Stimulated activated CD8-positive, alpha-beta memory T cell treated with anti-CD3 and anti-CD28 coated beads, Interleukin-12 subunit alpha, Interleukin-12 subunit beta, amount 100 ng/mL, for 4 hours (primary cell): ENCODE data around the gene CCR7.
A peak's percentile ranks its signal among the peaks of the same experiment; 100 is the strongest.

Source experiments
- DNase-seq: peaks from one replicate; pipeline ENCODE4 v3.0.0-alpha.2; 2020; ENCODE audit warnings: low read depth

Gene CCR7, protein sequence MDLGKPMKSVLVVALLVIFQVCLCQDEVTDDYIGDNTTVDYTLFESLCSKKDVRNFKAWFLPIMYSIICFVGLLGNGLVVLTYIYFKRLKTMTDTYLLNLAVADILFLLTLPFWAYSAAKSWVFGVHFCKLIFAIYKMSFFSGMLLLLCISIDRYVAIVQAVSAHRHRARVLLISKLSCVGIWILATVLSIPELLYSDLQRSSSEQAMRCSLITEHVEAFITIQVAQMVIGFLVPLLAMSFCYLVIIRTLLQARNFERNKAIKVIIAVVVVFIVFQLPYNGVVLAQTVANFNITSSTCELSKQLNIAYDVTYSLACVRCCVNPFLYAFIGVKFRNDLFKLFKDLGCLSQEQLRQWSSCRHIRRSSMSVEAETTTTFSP

DNA sequence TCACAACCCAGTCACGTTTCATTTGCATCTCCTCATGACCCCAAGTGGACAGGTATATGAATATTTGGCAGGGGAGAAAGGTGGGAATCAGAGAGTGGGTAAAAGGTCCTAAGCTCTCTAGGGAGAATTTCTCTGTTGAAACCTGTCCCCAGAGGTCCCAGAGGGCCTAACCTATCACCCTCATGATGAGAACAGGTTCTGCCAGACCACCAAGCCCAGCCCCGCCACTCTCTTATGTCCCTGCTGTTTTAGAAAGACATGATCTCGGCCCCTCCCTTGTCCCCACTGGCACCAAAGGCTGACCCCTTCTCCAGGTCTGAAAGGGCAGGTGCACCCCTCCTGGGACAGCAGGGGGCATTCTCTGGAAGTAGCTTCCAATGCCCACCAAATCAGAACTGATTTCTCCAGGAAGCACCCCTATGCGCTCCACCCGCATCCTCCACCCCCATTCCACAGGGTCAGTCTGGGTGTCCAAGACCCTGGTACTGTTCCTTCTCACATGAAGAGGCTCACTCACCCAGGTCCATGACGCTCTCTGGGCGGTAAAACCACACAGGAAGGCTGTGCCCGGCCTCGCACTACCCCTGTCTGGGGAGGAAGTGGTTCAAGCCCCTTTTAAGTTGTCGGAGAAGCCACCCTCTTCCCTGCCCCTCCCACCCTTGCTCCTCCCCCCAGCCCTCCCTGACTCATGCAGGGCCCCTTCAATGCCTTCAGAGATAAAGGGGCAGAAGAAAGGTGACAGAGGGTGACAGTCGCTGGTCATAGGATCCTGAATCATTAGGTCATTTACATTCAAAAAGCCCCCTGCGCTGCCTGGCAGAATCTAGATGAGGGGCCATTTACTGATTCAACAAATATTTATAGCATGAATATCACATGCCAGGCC lies at the start of gene CCR7:
CCR7 (minus strand) TSS at position 590 of the 886 bp plus-strand sequence; CDS start at position 527, 63 bp downstream.
- DNase-seq, result peak; percentile 67

DNA sequence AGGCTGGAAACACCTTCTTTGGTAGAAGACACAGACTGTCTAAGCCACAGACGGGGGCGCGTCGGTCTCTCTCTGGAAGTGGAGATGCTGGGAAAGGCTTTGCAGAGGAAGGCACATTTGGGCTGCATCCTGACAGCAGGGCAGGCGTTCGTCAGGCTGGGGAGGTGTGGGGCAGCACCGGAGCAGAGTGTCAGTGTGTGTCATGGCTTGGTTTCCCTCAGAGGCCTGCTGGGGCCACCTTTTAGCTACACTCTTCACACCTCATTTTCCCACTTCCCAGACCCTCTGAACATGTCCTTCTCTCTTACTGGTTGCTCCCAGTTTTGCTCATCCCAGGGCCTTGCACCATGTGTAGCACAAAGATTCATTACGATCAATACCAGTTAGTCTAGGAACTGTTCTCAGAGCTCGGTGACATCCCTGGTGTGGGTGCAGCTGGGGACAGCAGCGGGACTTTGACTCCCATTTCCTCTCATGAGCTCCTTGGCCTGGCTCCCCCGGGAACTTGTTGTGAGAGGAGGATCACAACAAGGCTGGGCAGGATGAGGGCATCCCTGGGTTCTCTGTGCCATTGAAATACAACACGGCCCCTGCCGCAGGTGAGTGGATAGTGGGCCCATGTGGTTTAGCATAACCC lies 49.3 kb upstream of the CCR7 start:
- DNase-seq, result no peak

DNA sequence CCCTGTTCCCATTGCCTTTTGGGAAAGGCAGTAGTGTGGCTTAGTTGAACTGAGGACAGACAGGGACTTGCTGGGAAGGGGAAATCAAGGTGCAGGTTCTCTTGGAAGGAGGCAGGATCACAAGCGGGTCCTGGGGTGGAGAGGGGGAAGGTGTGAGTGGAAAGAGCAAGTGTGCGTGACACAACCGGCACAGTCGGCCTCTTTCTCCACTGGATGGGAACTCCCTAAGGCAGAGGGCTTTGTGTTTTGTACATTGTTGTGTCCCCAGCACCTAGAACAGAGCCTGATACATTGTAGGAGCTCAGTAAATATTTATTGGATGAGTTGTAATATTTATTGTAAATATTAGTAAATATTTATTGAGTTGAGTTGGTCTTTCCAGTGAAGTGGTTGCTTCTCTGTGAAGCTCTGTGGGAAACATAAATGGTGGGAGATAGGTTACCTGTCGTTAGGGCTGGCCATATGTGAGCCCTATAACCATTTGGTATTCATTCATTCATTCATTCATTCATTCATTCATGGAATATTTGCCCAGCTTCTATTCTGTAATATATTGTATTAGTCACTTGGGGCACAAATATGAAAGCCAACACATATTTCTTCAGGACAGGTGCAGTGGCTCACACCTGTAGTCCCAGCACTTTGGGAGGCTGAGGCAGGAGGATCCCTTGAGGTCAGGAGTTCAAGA lies 48.3 kb upstream of the CCR7 start:
- no peak for DNase-seq

DNA sequence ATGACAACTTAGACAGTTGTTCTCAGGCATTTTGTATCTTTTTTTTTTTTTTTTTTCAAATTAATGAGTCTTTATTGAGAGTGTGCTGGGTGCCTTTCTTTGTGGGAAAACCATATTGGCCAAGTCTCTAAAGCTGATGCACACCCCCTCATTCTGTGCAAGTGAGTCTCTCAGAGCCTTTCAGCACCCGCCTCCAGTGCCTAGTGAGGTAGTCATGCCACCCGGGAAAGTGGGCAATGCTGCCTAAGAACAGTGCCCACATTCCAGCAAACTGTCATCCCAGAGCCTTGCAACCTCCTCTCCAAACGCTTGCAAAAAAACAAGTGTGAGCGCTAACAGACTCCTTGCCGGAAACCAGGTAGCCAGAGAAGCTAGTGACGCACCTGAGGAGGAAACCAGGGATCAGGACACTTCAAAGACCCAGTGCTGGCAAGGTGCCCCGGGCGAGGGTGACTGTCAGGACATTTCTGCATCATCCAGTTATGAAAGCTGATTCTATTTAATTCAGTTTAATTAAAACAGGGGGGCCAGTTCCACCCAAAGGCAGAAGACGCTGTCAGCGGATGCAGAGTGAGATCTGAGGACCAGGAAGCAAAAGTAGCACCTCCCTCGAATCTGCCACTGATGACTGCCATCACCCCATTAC lies 47.5 kb upstream of the CCR7 start:
- DNase-seq, result no peak

DNA sequence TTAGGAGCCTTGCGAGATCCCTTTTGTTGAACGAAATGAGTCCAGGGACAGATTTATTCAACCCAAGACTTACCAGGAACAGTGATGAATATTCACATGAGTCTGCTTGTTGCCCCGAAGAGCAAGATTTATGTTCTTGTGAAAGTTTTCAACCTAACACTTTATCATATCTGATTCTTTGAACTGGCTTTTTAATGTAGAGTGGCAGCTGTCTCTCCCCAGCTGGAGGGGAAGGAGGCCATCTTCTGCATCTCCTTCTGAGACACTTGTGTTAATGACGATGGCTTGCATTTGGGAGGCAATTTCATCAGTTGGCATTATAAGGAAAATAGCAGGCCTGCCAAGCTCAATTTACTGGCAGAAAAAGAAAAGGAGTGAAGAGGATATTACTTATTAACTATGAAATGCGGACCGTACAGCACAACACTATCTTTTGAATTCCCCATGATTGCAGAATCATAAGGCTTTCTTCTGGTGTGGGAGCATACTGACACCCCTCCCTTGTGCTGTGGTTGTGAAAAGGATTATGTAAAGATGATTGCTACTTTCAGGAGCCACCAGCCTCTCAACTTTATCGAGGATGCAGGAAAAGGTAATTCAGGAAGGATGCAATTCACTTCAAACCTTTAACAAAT lies 46.7 kb upstream of the CCR7 start:
- no peak for DNase-seq

DNA sequence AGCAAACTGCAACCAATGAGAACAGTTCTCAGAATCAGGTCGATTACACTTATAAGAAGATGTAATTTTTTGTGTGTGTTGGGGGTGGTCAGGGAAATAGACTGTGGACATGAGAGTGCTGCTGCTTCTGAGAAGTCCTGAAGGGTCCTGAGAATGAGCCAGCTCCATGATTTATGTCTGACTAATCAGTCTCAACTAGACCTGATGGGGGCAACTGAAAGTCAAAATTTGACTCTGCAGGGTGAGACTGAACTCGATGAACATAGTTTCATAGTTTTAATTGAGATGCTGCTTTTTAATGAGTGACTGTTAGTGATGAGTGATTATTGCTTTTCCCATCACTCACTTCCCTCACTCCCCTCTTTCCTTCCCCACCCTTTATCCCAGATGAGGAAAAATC lies 45.1 kb upstream of the CCR7 start:
- no peak for DNase-seq

DNA sequence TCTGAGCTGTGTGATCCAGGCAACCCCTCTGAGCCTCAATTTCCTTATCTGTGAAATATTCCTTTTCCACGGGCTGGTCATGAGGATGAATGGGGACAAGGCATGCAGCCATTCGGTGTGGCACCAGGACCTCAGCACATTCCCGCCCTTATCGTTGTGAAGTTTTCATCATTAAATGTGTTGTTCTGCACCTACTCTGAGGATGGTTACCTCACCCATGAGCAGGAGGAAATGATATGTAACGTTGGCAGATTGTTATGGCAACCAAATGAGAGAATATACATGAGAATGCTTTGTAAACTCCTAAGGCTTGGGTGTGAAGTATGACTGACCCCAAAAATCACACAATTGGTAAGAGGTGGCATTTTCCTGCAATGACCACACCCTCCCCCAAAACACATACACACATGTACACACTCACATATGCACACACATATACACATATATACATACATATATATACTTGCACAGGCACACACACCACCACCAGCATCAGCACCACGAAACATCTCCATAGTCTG lies 42.8 kb upstream of the CCR7 start:
- no peak for DNase-seq

DNA sequence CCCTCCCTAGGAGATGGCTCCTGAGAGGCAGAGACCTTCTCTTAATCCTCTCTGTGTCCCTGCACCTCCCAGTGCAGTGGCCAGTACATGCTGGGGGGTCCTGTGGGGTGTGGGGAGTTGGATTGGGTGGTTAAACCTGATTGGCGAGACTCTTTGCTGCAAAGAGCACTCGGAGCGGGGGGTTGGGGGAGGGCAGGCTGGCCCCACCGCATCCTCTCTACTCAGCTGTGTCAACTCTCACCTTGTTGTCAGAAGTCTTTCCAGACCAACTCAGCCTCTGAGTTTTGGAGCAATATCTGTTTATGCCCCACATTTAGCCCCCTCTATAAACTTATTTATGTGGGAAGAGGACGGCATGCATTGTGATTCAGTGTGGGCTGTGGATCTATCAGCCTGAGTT lies 42.4 kb upstream of the CCR7 start:
- DNase-seq, result no peak

DNA sequence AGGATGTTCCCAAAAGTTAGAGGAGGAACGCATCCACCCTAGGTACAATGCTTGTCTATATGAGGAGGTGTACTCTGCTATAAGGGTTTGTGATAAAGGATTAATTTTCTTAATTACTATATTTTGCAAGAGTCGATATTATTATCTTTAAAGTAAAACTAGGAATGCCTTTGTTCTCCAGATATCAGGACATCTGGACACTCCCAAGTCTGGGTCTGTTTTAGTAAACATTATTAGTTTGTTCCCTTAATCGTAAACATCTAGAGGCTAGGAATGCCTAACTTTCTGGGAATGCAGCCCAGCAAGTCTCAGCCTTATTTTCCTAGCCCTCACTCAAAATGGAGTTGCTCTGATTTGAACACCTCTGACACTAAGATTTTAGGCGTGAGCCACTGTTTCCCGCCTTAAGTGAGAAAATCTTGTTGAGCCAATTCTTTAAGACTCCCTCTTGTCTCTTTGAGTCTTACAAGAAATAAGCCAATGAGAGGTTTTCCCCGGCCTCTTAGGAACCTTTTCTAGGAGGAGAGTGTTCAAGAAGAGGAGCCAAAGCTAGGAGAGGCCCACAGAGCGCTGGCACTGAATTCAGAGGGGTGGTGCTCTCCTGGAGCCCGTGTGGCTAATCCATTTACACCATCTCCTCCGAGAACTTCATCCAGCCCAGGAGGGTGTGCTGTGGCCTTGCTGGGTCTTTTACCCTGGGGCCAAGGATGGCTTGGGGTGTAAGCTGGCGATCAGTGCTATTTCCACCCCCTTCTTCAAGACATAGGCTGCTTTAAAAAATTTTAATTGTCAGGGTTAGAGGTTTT lies 41.5 kb upstream of the CCR7 start:
- DNase-seq, result no peak

DNA sequence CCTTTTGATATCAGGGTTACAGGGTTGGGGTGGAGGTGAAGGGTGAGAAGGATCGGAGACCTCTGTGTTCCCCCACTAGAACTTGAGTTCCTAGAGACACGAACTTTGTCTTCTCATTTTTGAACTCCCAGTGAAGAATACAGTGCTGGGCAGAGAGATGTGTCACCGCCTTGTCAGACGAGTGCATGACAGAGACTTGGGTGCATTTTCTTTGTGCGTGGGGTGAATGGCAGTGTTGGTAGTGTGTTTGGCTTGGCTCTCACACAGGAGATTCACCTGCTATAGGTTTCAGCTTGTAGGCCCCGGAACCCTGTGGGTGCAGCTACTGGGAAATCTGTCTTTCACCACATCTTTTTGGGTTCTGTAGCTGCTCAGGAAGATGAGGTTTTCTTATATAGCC lies 40.0 kb upstream of the CCR7 start:
- no peak for DNase-seq

DNA sequence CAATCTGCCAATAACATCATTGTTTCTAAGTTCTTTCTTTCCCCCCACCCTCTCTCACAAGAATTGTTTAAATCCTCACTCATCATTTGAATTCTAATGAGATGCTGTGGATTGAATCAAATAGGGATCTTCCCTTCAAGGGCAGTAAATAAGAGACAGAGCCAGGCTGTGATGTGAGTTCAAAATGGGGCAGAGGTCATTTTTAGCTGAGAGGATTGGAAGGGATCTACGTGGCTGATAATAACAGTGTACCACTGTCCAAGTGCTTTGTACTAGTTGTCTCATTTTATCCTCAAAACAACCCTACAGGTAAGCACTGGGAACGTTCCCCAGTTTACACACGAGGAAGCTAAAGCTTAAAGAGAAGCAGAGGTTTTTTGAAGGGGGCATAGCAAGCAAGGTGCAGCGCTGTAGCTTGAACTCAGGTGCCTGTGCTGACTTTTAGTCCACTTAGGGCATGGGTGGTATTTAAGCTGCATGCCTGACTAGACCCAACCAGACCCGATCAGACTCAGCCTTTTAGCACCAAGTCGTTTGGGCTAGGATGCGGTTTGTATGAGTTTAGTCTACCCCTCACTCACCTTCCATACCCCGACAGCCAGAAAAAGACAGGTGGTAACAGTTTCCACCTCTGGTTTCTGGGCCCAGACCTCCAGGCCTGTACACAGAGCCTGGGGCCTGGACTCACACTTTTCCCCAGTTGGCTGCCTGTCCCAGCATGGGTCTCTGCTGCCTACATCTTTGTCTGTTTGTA lies 39.2 kb upstream of the CCR7 start:
- no peak for DNase-seq

DNA sequence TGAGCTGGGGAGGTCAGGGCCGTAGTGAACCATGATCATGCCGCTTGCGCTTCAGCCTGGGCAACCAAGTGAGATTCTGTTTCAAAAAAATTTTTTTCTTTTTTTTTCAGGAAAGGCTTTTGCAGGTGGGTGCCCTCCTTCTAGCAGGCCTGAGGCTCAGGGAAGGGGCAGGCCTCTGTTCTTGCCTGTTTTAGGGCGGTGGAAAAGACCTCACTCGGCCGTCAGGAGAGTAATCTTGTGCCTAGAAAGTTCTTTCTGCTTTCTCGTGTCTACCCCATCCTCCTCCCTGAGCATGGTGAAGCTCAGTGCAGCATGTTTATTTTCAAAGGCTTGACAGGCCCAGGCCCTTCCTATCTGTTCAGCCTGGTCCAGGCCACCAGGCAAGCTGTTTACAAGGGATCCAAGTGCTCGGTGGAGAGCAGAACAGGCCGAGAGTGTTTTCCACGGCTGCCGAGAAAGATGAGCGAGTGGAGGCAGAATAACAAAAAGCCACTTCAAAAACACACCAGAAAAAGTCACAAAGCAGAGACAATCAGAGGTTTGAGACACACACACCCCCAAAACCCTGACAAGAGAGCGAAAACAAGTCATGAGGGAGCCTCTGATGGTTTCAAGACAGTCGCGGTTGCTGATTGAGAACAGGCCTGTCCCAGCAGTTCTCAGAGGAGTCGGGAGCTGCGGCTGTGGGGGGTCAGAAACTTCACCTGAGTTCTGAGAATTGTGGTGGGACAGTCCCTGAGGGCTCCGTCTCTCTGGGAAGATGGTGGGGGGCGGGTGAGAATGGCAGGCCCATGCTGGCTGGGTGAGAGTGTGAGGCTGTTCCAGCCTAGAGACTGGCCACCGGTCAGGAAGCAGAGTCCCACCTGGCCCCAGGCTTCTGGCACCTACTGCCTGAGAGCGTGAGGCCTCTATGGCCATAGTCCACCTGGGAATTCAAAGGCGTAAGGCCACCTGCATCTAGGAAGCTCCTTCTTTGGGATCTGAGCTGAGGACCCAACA lies 37.5 kb upstream of the CCR7 start:
- no peak for DNase-seq

DNA sequence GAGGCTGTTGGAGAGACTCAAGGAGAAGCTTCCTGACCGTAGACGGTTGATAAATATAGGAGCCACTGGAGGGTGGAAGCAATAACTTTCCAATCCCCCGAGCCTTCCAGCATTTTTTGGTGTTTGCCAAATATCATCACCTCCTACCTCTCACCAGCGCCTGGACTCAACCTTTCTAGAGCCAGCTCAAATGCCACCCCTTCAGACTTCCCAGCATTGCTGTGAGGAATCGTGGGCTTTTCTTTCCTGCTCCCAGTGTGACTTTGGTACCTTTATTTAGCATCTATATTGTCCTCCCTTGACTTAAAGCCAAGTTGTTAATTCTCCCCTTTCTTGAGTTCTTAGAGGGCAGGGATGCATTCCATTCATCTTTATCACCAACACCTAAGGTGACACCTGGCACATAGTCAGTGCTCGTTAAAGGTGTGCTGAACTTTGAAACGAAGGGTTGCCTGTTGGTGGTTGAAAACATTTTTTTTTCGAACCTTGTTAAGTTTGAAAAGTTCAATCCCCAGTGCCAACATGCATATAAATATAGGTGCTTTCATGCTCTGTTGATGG lies 35.3 kb upstream of the CCR7 start:
- DNase-seq, result no peak

DNA sequence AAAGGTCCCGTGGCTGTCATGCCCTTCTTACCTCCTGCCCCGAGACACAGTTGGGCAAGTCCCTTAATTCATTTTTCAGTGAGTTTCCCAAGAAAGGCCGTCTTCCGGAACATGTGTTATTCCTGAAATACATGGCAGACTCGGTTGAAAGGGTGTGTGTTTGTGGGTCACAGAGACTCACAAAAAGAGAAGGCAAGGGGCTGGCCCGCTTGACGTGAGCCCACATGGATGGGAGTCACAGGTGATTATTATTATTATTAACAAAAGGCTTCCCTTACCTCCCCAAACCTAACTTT lies 34.1 kb upstream of the CCR7 start:
- DNase-seq, result no peak

DNA sequence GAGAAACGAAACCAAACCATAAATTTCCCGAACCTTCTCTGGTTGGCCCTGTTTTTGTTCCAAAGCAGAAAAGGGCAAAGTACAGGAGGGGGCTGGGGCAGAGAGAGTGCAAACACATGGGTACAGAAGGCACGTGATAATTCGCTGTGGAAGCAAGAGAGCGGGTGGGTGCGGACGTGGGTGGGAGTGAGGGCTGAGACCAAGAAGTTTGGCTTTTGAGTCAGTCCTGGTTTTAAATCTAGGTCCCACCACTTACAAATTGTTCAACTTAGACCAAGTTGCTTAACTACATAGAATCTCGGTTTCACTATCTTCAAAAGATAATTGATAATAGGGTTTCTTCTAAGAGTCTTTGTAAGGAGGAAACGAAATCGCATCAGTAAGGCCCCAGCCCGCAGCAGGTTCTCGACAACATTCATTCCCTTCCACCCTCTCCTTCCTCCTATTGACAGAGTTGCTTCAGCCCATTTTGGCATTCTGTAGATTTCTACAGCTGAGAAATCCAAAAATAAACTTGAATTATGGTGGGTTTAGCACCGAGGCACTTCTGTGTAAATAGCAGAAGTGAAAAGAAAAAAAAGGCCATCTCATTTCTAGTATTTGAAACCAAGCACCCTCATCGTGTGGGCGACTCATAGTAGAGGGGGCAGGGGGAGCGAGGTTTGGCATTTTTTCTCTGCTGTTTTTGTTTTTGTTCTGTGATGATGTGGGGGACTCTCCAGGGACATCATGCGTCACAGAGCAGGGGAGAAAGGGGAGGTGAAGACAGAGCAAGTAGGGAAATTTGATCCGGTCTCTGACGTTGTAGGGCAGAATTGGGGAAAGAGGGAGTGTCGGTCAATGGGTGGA lies 33.6 kb upstream of the CCR7 start:
- DNase-seq, result peak; percentile 61

DNA sequence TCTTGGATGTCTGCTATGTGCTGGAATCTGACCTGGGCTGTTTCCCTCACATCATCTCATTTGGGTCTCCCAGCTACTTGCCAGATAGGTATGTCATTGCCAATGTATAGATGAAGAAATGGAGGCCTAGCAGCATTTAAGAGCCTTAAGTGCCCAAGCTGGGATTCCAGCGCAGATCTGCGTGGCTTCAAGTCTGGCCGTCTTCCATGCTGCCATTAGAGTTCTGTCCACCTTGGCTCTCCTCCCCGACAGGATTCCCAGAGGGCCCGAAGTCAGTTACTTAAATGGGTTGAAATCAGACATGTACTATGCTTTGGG lies 33.0 kb upstream of the CCR7 start:
- DNase-seq, result no peak
